ENCODE measurements around the gene RNF157. TPM values are rescaled to one million over a fixed set of nuclear protein-coding genes. Genes with fewer than 3 reads are reported as not detected.

The RNF157 gene
- total and polyA plus RNA-seq, 2 of the 13 experiments (the other 11 are each of a cell fraction or from before 2014, with no cell fraction given) = 0.44 to 1.5 TPM

DNA sequence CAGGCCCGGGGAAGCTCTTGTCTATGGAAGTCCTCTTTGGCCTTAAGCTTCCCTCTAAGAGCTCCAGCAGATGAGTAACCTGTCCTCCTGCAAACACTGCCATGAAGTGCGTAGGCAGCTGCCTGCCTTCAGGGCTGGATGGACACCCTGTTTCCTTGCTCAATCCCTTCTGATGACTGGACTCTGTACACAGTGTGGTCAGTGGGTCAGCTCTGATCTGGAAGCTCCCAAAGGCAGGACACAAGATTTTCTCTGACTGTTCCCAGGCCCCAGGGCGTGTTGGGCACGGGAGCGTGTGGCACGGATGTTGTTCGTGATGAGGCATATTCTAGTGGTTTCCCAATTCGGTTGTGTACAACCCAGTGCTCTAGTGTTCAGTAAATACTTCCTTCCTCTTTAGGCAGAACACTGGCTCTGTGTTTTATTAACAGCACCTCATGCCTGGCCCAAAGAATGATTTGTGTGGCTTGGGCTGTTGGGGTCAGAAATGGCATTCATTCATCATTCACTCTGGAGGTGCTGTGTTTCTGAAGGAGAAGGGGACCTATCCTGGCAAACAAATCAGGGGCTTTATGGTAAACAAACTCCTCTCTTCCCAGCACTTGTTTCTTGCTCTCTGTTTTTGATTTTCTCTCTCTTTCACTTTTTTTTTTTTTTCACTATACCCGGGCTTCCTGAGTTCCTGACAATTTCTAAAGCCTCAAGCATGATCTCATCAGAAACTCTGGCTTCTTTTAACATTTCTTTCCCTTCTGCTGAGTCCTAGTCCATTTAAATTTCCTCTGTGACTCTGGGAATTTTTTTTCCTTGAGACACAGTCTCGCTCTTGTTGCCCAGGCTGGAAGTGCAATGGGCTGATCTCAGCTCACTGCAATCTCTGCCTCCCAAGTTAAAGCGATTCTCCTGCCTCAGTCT is 12.0 kb upstream of the RNF157 start (continued):
- TF ChIP-seq, protein P1, sequence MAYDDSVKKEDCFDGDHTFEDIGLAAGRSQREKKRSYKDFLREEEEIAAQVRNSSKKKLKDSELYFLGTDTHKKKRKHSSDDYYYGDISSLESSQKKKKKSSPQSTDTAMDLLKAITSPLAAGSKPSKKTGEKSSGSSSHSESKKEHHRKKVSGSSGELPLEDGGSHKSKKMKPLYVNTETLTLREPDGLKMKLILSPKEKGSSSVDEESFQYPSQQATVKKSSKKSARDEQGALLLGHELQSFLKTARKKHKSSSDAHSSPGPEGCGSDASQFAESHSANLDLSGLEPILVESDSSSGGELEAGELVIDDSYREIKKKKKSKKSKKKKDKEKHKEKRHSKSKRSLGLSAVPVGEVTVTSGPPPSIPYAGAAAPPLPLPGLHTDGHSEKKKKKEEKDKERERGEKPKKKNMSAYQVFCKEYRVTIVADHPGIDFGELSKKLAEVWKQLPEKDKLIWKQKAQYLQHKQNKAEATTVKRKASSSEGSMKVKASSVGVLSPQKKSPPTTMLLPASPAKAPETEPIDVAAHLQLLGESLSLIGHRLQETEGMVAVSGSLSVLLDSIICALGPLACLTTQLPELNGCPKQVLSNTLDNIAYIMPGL (CRISPR knock-in tag; IDR thresholded peaks at IDR 0.05; ENCODE audit: borderline replicate concordance in 1 of 2, low read depth in 1 of 2) = peak; percentile 21 to 23; a peak in 2 of 4 replicates
- peak; percentile 36; the same call in 1 of the 2 replicates for TF ChIP-seq MAFF (IDR thresholded peaks at IDR 0.05; ENCODE audit: low read depth, low read length)
- TF ChIP-seq, protein P2, sequence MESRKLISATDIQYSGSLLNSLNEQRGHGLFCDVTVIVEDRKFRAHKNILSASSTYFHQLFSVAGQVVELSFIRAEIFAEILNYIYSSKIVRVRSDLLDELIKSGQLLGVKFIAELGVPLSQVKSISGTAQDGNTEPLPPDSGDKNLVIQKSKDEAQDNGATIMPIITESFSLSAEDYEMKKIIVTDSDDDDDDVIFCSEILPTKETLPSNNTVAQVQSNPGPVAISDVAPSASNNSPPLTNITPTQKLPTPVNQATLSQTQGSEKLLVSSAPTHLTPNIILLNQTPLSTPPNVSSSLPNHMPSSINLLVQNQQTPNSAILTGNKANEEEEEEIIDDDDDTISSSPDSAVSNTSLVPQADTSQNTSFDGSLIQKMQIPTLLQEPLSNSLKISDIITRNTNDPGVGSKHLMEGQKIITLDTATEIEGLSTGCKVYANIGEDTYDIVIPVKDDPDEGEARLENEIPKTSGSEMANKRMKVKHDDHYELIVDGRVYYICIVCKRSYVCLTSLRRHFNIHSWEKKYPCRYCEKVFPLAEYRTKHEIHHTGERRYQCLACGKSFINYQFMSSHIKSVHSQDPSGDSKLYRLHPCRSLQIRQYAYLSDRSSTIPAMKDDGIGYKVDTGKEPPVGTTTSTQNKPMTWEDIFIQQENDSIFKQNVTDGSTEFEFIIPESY (CRISPR knock-in tag; IDR thresholded peaks at IDR 0.05) = peak; percentile 73
- TF ChIP-seq SRF (IDR thresholded peaks at IDR 0.05; ENCODE audit: low read depth, low read length) = no peak
- TF ChIP-seq ZBTB38 (CRISPR knock-in tag; IDR thresholded peaks at IDR 0.05) = peak; percentile 92
- TF ChIP-seq ZNF720 (CRISPR knock-in tag; IDR thresholded peaks at IDR 0.05) = no peak
- TF ChIP-seq ZBTB42 (CRISPR knock-in tag; IDR thresholded peaks at IDR 0.05) = no peak
- peak; percentile 62; the same call in 1 of the 2 replicates for TF ChIP-seq NFE2L2 (IDR thresholded peaks at IDR 0.05; ENCODE audit: low read length)
- TF ChIP-seq POLR2G (IDR thresholded peaks at IDR 0.05; ENCODE audit: low read depth, low read length) = peak; percentile 45; the same call in 1 of the 2 replicates
- peak; percentile 80 for TF ChIP-seq TGIF2 (CRISPR knock-in tag; IDR thresholded peaks at IDR 0.05)
- peak; percentile 77; the same call in 1 of the 2 replicates for TF ChIP-seq RXRB (CRISPR knock-in tag; IDR thresholded peaks at IDR 0.05; ENCODE audit: borderline replicate concordance)
- TF ChIP-seq, protein P3, sequence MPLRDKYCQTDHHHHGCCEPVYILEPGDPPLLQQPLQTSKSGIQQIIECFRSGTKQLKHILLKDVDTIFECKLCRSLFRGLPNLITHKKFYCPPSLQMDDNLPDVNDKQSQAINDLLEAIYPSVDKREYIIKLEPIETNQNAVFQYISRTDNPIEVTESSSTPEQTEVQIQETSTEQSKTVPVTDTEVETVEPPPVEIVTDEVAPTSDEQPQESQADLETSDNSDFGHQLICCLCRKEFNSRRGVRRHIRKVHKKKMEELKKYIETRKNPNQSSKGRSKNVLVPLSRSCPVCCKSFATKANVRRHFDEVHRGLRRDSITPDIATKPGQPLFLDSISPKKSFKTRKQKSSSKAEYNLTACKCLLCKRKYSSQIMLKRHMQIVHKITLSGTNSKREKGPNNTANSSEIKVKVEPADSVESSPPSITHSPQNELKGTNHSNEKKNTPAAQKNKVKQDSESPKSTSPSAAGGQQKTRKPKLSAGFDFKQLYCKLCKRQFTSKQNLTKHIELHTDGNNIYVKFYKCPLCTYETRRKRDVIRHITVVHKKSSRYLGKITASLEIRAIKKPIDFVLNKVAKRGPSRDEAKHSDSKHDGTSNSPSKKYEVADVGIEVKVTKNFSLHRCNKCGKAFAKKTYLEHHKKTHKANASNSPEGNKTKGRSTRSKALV (CRISPR knock-in tag; IDR thresholded peaks at IDR 0.05) = peak; percentile 50; the same call in 1 of the 2 replicates
- peak; percentile 47; the same call in 1 of the 2 replicates for TF ChIP-seq PITX1 (CRISPR knock-in tag; IDR thresholded peaks at IDR 0.05)
- TF ChIP-seq NCOR1 (IDR thresholded peaks at IDR 0.05; ENCODE audit: borderline replicate concordance, low read length) = peak; percentile 13; the same call in 1 of the 2 replicates
- peak; percentile 75; the same call in 1 of the 2 replicates for TF ChIP-seq SALL2 (CRISPR knock-in tag; IDR thresholded peaks at IDR 0.05)
- TF ChIP-seq, protein P4, sequence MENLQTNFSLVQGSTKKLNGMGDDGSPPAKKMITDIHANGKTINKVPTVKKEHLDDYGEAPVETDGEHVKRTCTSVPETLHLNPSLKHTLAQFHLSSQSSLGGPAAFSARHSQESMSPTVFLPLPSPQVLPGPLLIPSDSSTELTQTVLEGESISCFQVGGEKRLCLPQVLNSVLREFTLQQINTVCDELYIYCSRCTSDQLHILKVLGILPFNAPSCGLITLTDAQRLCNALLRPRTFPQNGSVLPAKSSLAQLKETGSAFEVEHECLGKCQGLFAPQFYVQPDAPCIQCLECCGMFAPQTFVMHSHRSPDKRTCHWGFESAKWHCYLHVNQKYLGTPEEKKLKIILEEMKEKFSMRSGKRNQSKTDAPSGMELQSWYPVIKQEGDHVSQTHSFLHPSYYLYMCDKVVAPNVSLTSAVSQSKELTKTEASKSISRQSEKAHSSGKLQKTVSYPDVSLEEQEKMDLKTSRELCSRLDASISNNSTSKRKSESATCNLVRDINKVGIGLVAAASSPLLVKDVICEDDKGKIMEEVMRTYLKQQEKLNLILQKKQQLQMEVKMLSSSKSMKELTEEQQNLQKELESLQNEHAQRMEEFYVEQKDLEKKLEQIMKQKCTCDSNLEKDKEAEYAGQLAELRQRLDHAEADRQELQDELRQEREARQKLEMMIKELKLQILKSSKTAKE (CRISPR knock-in tag; IDR thresholded peaks at IDR 0.05; ENCODE audit: borderline replicate concordance) = peak; percentile 71
- TF ChIP-seq ZSCAN12 (CRISPR knock-in tag; IDR thresholded peaks at IDR 0.05) = no peak
- TF ChIP-seq KLF16 (CRISPR knock-in tag; IDR thresholded peaks at IDR 0.05) = peak in 1 of 2 experiments; percentile 85; a peak in 2 of 4 replicates
- TF ChIP-seq ELF4 (CRISPR knock-in tag; IDR thresholded peaks at IDR 0.05; ENCODE audit: borderline replicate concordance) = no peak
